Esophagus muscularis mucosa (tissue), 4 donors: ENCODE measurements around the gene MAEA. TPM values are rescaled to one million over a fixed set of nuclear protein-coding genes. Genes with fewer than 3 reads are reported as not detected.

ENCODE experiments used
- DNase-seq: peaks from one replicate; pipeline ENCODE4 v3.0.0-alpha.2; 2017; ENCODE audit errors: extremely low spot score
- H3K27ac ChIP-seq, 4 donors: fragments of 200-600 bp; sonication (generic); replicated peaks in 1 of 4; 1 replicate in 3 of 4; 2 replicates in 1 of 4; pipeline ENCODE4 v1.5.1; 2016 to 2019; ENCODE audit warnings: mild to moderate bottlenecking in 1 of 4
- H3K27me3 ChIP-seq, 4 donors: fragments of 200-600 bp; sonication (generic); one replicate each; pipeline versions ENCODE4 v1.5.1 to v1.6.0; 2016 to 2019
- H3K36me3 ChIP-seq, 4 donors: fragments of 200-600 bp; sonication (generic); one replicate each; pipeline ENCODE4 v1.5.1; 2016 to 2019
- H3K4me1 ChIP-seq, 4 donors: fragments of 200-600 bp; sonication (generic); one replicate each; pipeline ENCODE4 v1.5.1; 2016 to 2019
- H3K4me3 ChIP-seq, 4 donors: fragments of 200-600 bp; sonication (generic); 1 replicate in 2 of 4; 2 replicates in 2 of 4; pipeline ENCODE4 v1.5.1; 2016 to 2019; ENCODE audit warnings: mild to moderate bottlenecking in 4 of 4, moderate library complexity in 1 of 4
- H3K9me3 ChIP-seq, 4 donors: fragments of 200-600 bp; sonication (generic); 1 replicate in 3 of 4; 2 replicates in 1 of 4; pipeline ENCODE4 v1.5.1; 2016 to 2019
- CTCF ChIP-seq, 3 experiments: fragments of 200-600 bp in 2 of 3; fragments of 450-650 bp in 1 of 3; sonication (generic) in 2 of 3; IDR thresholded peaks; one replicate each; pipeline ENCODE4 v1.5.1; 2017 to 2019; ENCODE audit warnings: antibody characterized with exemption in 3 of 3, mild to moderate bottlenecking in 2 of 3, moderate library complexity in 1 of 3
- EP300 ChIP-seq: sonication (generic); formaldehyde crosslinking; IDR thresholded peaks from one replicate; pipeline ENCODE4 v1.6.1; 2017; ENCODE audit warnings: antibody characterized with exemption
- POLR2A ChIP-seq: fragments of 450-650 bp; IDR thresholded peaks from one replicate; pipeline ENCODE4 v1.6.1; 2017; ENCODE audit warnings: antibody characterized with exemption, moderate library complexity, mild to moderate bottlenecking, low read depth
- POLR2AphosphoS5 ChIP-seq, 2 donors: sonication (generic); formaldehyde crosslinking; IDR thresholded peaks; one replicate each; pipeline ENCODE4 v1.6.1; 2017; ENCODE audit warnings: antibody characterized with exemption in 2 of 2
- WGBS: methylation state at CpG from one replicate; pipeline ENCODE4 v1.1.5; 2018; 5-methylcytosine and 5-hydroxymethylcytosine counted together
- intact Hi-C: fragments of 100-400 bp; cut with DNase I; formaldehyde crosslinking; loops from one replicate; pipeline ENCODE4 v1.15.1; 2023
- total RNA-seq, 4 donors: library from RNA; depleted of rRNA; stranded (reverse); fragments of >200 nt; gene quantifications; one replicate each; pipeline versions ENCODE4 v1.1.0 to v1.2.1, GENCODE V29; 2016

The MAEA gene
- total RNA-seq, 4 donors from 2014 or later: 54.5 to 63.1 (median 59.8) TPM

GRCh38 chr4:1261107-1261928 is 28.4 kb upstream of the MAEA start:
- no peak overlapping the region for H3K4me3 ChIP-seq
- intact Hi-C loops: no loop called here
- 95% methylated on average over 21 of the region's 21 CpGs for WGBS

GRCh38 chr4:1264942-1265341 is 24.7 kb upstream of the MAEA start:
- H3K4me3 ChIP-seq: no peak overlapping the region
- H3K36me3 ChIP-seq: peaks cover 0 to 4% (median 2%) of the 10 kb centered on the region in 4 donors
- H3K9me3 ChIP-seq: peaks cover 0 to 7% (median 3%) of the 10 kb centered on the region in 4 donors
- no peaks in the 10 kb centered on the region for H3K4me1 ChIP-seq
- WGBS: 97% methylated on average over 3 of the region's 3 CpGs
- intact Hi-C loops: loop anchor here (5.0 kb wide), 1 partner anchor 133 kb away; no protein-coding TSS in a partner anchor
- no peak for TF ChIP-seq POLR2AphosphoS5 (IDR thresholded peaks at IDR 0.05)
- no peak for TF ChIP-seq CTCF (IDR thresholded peaks at IDR 0.05)
- TF ChIP-seq EP300: no peak
- no peak for TF ChIP-seq POLR2A
- DNase-seq: no peak
- H3K27ac ChIP-seq: no peak overlapping the region
- no peaks in the 10 kb centered on the region for H3K27me3 ChIP-seq

More at GRCh38 chr4:1261107-1261928, 28.4 kb upstream of the MAEA start:
- H3K27me3 ChIP-seq: no peaks in the 10 kb centered on the region
- TF ChIP-seq CTCF (IDR thresholded peaks at IDR 0.05) (no peak), POLR2AphosphoS5 (IDR thresholded peaks at IDR 0.05) (no peak), EP300 (no peak), POLR2A (no peak)
- no peaks in the 10 kb centered on the region for H3K9me3 ChIP-seq
- H3K36me3 ChIP-seq: peaks cover 0 to 4% (median 2%) of the 10 kb centered on the region in 4 donors
- no peaks in the 10 kb centered on the region for H3K4me1 ChIP-seq
- DNase-seq: no peak
- H3K27ac ChIP-seq: no peak overlapping the region

- H3K4me3 ChIP-seq: no peak overlapping the region
- no peak overlapping the region for H3K27ac ChIP-seq
- no peaks in the 10 kb centered on the region for H3K27me3 ChIP-seq
- 90% methylated on average over 3 of the region's 11 CpGs for WGBS
- H3K4me1 ChIP-seq: no peaks in the 10 kb centered on the region
- TF ChIP-seq POLR2A (no peak), EP300 (no peak), CTCF (IDR thresholded peaks at IDR 0.05) (no peak), POLR2AphosphoS5 (IDR thresholded peaks at IDR 0.05) (no peak)
- DNase-seq: no peak
- peaks cover 0 to 4% (median 2%) of the 10 kb centered on the region in 4 donors for H3K36me3 ChIP-seq
- H3K9me3 ChIP-seq: peaks cover 0 to 7% (median 3%) of the 10 kb centered on the region in 4 donors
- intact Hi-C loops: loop anchor here (5.0 kb wide), 1 partner anchor 133 kb away; no protein-coding TSS in a partner anchor
Measured at GRCh38 chr4:1265351-1265750, 24.3 kb upstream of the MAEA start.

GRCh38 chr4:1266881-1267763 is 22.6 kb upstream of the MAEA start:
- Histone ChIP-seq H3K4me1 (no peaks in the 10 kb centered on the region), H3K27ac (no peak overlapping the region), H3K36me3 (peaks cover 0 to 4% (median 2%) of the 10 kb centered on the region in 4 donors), H3K9me3 (peaks cover 0 to 7% (median 3%) of the 10 kb centered on the region in 4 donors), H3K4me3 (no peak overlapping the region), H3K27me3 (no peaks in the 10 kb centered on the region)
- WGBS: 90% methylated on average over 9 of the region's 9 CpGs
- intact Hi-C loops: loop anchor here (5.0 kb wide), 1 partner anchor 135 kb away; no protein-coding TSS in a partner anchor
- no peak for DNase-seq
- TF ChIP-seq CTCF (IDR thresholded peaks at IDR 0.05) (no peak), POLR2A (no peak), EP300 (no peak), POLR2AphosphoS5 (IDR thresholded peaks at IDR 0.05) (no peak)
